H1 (cell line): Measurements from ENCODE around the gene FRY. TPM values are rescaled to one million over a fixed set of nuclear protein-coding genes. Genes with fewer than 3 reads are reported as not detected.

ENCODE experiments used
- CTCF ChIA-PET: fragments of 300-600 bp; sonication (Branson Sonifier 250); formaldehyde crosslinking; loops from one replicate; lab custom pipeline; 2021; ENCODE audit not compliant: partially characterized antibody; lab: Charles Lee
- POLR2A ChIA-PET: fragments of 300-600 bp; sonication (Branson Sonifier 250); formaldehyde crosslinking; loops from one replicate; lab custom pipeline; 2021; ENCODE audit warnings: inconsistent platforms; ENCODE audit not compliant: partially characterized antibody; lab: Charles Lee
- DNase-seq, 2 experiments: peaks; one replicate each; pipeline versions ENCODE4 v3.0.0 to v3.0.0-alpha.2; 2010 to 2022; ENCODE audit warnings: low spot score in 2 of 2, low read depth in 1 of 2, mixed read lengths in 1 of 2
- FAIRE-seq: peaks from 2 replicates; lab custom pipeline; 2011; peaks lifted over from hg19 to GRCh38; lab: Jason Lieb, UNC
- H2AFZ ChIP-seq: 2 replicates; pipeline ENCODE4 v1.8.1; 2012; ENCODE audit warnings: low read length, inconsistent platforms
- H2AK5ac ChIP-seq: 2 replicates; pipeline ENCODE4 v1.6.1; 2013; ENCODE audit warnings: low read depth, low read length
- H2BK120ac ChIP-seq: replicated peaks from 2 replicates; pipeline ENCODE3; 2013; ENCODE audit warnings: low read depth, low read length, inconsistent platforms
- H2BK12ac ChIP-seq: 2 replicates; pipeline ENCODE4 v1.6.1; 2013; ENCODE audit warnings: low read depth, low read length
- H2BK15ac ChIP-seq: 2 replicates; pipeline ENCODE4 v1.6.1; 2013; ENCODE audit warnings: low read length
- H2BK20ac ChIP-seq: 2 replicates; pipeline ENCODE4 v1.6.1; 2013; ENCODE audit warnings: low read length
- H2BK5ac ChIP-seq: 2 replicates; pipeline ENCODE4 v1.6.1; 2013; ENCODE audit warnings: low read depth, low read length
- H3K14ac ChIP-seq: 2 replicates; pipeline ENCODE4 v1.6.1; 2013; ENCODE audit warnings: inconsistent platforms; ENCODE audit not compliant: insufficient read length
- H3K18ac ChIP-seq: 2 replicates; pipeline ENCODE4 v1.6.1; 2013; ENCODE audit warnings: low read length; ENCODE audit errors: extremely low read depth
- H3K23ac ChIP-seq: 2 replicates; pipeline ENCODE4 v1.6.1; 2013; ENCODE audit warnings: inconsistent platforms; ENCODE audit not compliant: insufficient read length
- H3K23me2 ChIP-seq: 2 replicates; pipeline ENCODE4 v1.6.1; 2013; ENCODE audit warnings: low read depth, low read length
- H3K27ac ChIP-seq: 2 replicates; pipeline ENCODE4 v1.6.1; 2011; ENCODE audit warnings: low read depth, low read length, inconsistent platforms
- H3K27me3 ChIP-seq, 4 experiments: replicated peaks in 1 of 4; 1 replicate in 1 of 4; 2 replicates in 3 of 4; pipeline versions ENCODE4 v1.6.1 to v1.8.1; 2011 to 2013; ENCODE audit warnings: low read length in 3 of 4, mild to moderate bottlenecking in 3 of 4, inconsistent platforms in 2 of 4, mixed read lengths in 2 of 4, moderate library complexity in 1 of 4; ENCODE audit not compliant: control insufficient read depth in 3 of 4, insufficient read depth in 3 of 4; ENCODE audit errors: extremely low read depth in 1 of 4
- H3K36me3 ChIP-seq, 4 experiments: 2 replicates each; pipeline versions ENCODE4 v1.6.1 to v1.8.1; 2011 to 2013; ENCODE audit warnings: mild to moderate bottlenecking in 4 of 4, low read length in 3 of 4, moderate library complexity in 2 of 4, control low read depth in 1 of 4, inconsistent platforms in 1 of 4; ENCODE audit not compliant: insufficient read depth in 4 of 4, control insufficient read depth in 2 of 4
- H3K4ac ChIP-seq: replicated peaks from 2 replicates; pipeline ENCODE3; 2013; ENCODE audit warnings: low read length, low read depth, mixed read lengths, inconsistent platforms; ENCODE audit not compliant: insufficient read length
- H3K4me1 ChIP-seq, 4 experiments: replicated peaks in 1 of 4; 1 replicate in 1 of 4; 2 replicates in 3 of 4; pipeline versions ENCODE4 v1.6.1 to v1.8.1; 2011 to 2013; ENCODE audit warnings: low read length in 3 of 4, inconsistent platforms in 2 of 4, mixed read lengths in 1 of 4; ENCODE audit not compliant: insufficient read depth in 4 of 4, control insufficient read depth in 3 of 4
- H3K4me2 ChIP-seq, 2 experiments: 2 replicates each; pipeline versions ENCODE4 v1.6.1 to v1.8.1; 2011 to 2013; ENCODE audit warnings: low read depth in 2 of 2, low read length in 2 of 2, control low read depth in 1 of 2, inconsistent platforms in 1 of 2, mild to moderate bottlenecking in 1 of 2; ENCODE audit not compliant: insufficient read depth in 1 of 2
- H3K4me3 ChIP-seq, 4 experiments: fragments of 200-600, 300-600 bp in 1 of 4; sonication (generic), shearing (Covaris generic), sonication (Bioruptor Twin) in 1 of 4; 2 replicates each; pipeline versions ENCODE4 v1.5.1 to v1.8.1; 2011 to 2016; ENCODE audit warnings: low read length in 4 of 4, low read depth in 3 of 4, control low read depth in 2 of 4, inconsistent platforms in 2 of 4, mild to moderate bottlenecking in 2 of 4, mixed read lengths in 1 of 4, moderate library complexity in 1 of 4; ENCODE audit not compliant: insufficient read depth in 2 of 4; ENCODE audit errors: extremely low read depth in 1 of 4
- H3K56ac ChIP-seq: replicated peaks from 2 replicates; pipeline ENCODE3; 2013; ENCODE audit warnings: low read depth, mild to moderate bottlenecking, mixed read lengths, low read length, inconsistent platforms; ENCODE audit not compliant: insufficient read length
- H3K79me1 ChIP-seq: 2 replicates; pipeline ENCODE4 v1.6.1; 2013; ENCODE audit warnings: low read depth, low read length, control low read depth
- H3K79me2 ChIP-seq, 2 experiments: 2 replicates each; pipeline versions ENCODE4 v1.6.1 to v1.8.1; 2012 to 2013; ENCODE audit warnings: low read length in 2 of 2, mild to moderate bottlenecking in 2 of 2, inconsistent platforms in 1 of 2; ENCODE audit not compliant: insufficient read depth in 2 of 2, control insufficient read depth in 1 of 2
- H3K9ac ChIP-seq, 4 experiments: replicated peaks in 1 of 4; 1 replicate in 1 of 4; 2 replicates in 3 of 4; pipeline versions ENCODE4 v1.6.1 to v1.8.1; 2011 to 2013; ENCODE audit warnings: low read depth in 3 of 4, low read length in 3 of 4, control low read depth in 2 of 4, mild to moderate bottlenecking in 2 of 4, moderate library complexity in 2 of 4, inconsistent platforms in 1 of 4; ENCODE audit errors: extremely low read depth in 1 of 4
- H3K9me3 ChIP-seq, 2 experiments: 2 replicates each; pipeline versions ENCODE4 v1.6.1 to v1.8.1; 2012 to 2013; ENCODE audit warnings: mild to moderate bottlenecking in 2 of 2, moderate library complexity in 2 of 2, control low read depth in 1 of 2, inconsistent platforms in 1 of 2, low read depth in 1 of 2, low read length in 1 of 2, mixed read lengths in 1 of 2; ENCODE audit not compliant: insufficient read depth in 2 of 2
- H4K20me1 ChIP-seq, 2 experiments: replicated peaks in 1 of 2; 2 replicates each; pipeline versions ENCODE3 to v1.8.1; 2011 to 2013; ENCODE audit warnings: inconsistent platforms in 2 of 2, low read length in 2 of 2, mild to moderate bottlenecking in 1 of 2; ENCODE audit not compliant: insufficient read depth in 2 of 2, control insufficient read depth in 1 of 2
- H4K5ac ChIP-seq: 2 replicates; pipeline ENCODE4 v1.6.1; 2013; ENCODE audit warnings: low read length, low read depth, mixed read lengths, inconsistent platforms; ENCODE audit not compliant: insufficient read length
- H4K8ac ChIP-seq: 2 replicates; pipeline ENCODE4 v1.8.0; 2013; ENCODE audit warnings: mild to moderate bottlenecking, moderate library complexity, low read length, inconsistent platforms; ENCODE audit not compliant: insufficient read depth; ENCODE audit errors: extremely low read depth
- H4K91ac ChIP-seq: replicated peaks from 2 replicates; pipeline ENCODE3; 2013; ENCODE audit warnings: low read length, mixed read lengths, inconsistent platforms; ENCODE audit not compliant: insufficient read length
- CEBPB ChIP-seq: IDR thresholded peaks from 2 replicates; pipeline ENCODE4 v1.6.1; 2012; ENCODE audit warnings: low read depth, low read length
- KDM1A ChIP-seq: fragments of 200-600, 300-600 bp; sonication (generic); IDR thresholded peaks from 2 replicates; pipeline ENCODE4 v1.7.1; 2016; ENCODE audit warnings: mild to moderate bottlenecking, low read length, borderline replicate concordance
- SIX5 ChIP-seq: IDR thresholded peaks from 2 replicates; pipeline ENCODE4 v1.6.1; 2011; ENCODE audit warnings: mild to moderate bottlenecking, low read depth, low read length
- WGBS, 2 experiments: shearing (Covaris generic) in 1 of 2; methylation state at CpG; one replicate each; pipeline versions ENCODE4 v1.1.6 to v1.1.7; 2013 to 2015; ENCODE audit warnings: low lambda C conversion rate in 2 of 2, mixed read lengths in 2 of 2, inconsistent platforms in 1 of 2, low coverage in 1 of 2, missing lambda C conversion rate in 1 of 2; ENCODE audit not compliant: insufficient replicate concordance in 2 of 2, insufficient coverage in 1 of 2, insufficient read length in 1 of 2; ENCODE audit errors: extremely low coverage in 1 of 2, missing lambda C conversion rate in 1 of 2; 5-methylcytosine and 5-hydroxymethylcytosine counted together
- polyA plus RNA-seq, 7 experiments: library from polyadenylated mRNA; depleted of rRNA in 3 of 7; stranded (reverse) in 5 of 7; unstranded in 2 of 7; fragments of >200 nt in 5 of 7; fragments of 200-250 nt in 2 of 7; gene quantifications; 1 replicate in 5 of 7; 2 replicates in 1 of 7; 4 replicates in 1 of 7; pipeline versions ENCODE4 v1.2.1 to v1.2.3, GENCODE V29; 2011 to 2013; ENCODE audit warnings: missing spikeins in 2 of 7, mixed read lengths in 2 of 7
- total RNA-seq: library from RNA; stranded (reverse); fragmentation: NEBNext Ultra II Directional; extraction: Animal tissue kit (Norgen Biotek cat#: 25700); gene quantifications from 2 replicates; pipeline ENCODE4 v1.2.1, GENCODE V29; 2021

Gene FRY
- total and polyA plus RNA-seq, 2 of the 8 experiments (the other 6 are each of a cell fraction or from before 2014, with no cell fraction given), result 4.3 to 9.2 TPM

DNA sequence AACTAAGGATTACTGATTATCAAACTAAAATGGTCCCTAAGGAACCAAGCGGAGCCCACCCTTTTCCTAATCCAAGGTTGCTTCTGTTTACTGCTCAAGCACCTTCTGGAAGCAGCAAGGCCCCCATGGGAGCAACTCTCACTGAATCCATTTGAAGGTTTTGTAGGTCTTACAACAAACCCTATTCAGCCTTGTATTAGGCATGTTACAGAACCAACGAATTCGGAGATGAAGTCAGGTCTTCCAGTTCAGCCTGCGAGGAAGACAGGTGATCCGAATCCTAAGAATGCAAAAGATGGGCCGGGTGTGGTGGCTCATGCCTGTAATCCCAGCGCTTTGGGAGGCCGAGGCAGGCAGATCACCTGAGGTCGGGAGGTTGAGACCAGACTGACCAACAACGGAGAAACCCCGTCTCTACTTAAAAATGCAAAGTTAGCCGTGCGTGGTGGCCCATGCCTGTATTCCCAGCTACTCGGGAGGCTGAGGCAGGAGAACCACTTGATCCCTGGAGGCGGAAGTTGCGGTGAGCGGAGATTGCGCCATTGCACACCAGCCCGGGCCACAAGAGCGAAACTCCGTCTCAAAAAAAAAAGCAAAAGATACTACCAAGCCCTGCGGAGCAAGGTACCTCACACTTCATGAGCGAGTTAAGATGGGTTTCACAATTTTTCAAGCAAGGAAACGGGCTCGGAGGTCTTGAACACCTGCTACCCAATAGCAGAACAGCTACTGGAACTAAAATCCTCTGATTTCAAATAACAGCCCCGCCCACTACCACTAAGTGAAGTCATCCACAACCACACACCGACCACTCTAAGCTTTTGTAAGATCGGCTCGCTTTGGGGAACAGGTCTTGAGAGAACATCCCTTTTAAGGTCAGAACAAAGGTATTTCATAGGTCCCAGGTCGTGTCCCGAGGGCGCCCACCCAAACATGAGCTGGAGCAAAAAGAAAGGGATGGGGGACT, 283.0 kb downstream of the FRY start:
- no peak overlapping the region for H2BK12ac ChIP-seq
- peak overlapping the region; percentile 89 for H4K5ac ChIP-seq
- peak overlapping the region; percentile 93 for H2AFZ ChIP-seq
- TF ChIP-seq CEBPB (peak; percentile 64), KDM1A (no peak), SIX5 (no peak)
- TF ChIP-seq, all 59 proteins: peak for 1
- H3K56ac ChIP-seq, result peak overlapping the region; percentile 38
- H3K23me2 ChIP-seq, result peaks cover 10% of the 10 kb centered on the region
- ChIA-PET CTCF (interaction anchor here (0.6 to 1.5 kb wide), 7 partner anchors 25 to 469 kb away, joined by 3 to 9 read pairs (median 3); no protein-coding TSS in a partner anchor), POLR2A (interaction anchor here (0.7 to 2.3 kb wide), 28 partner anchors 10 to 368 kb away, joined by 3 to 12 read pairs (median 4); partner anchors contain the start of gene FRY)
- H4K20me1 ChIP-seq, result no peaks in the 10 kb centered on the region
- no peak overlapping the region for H2BK20ac ChIP-seq
- H2BK5ac ChIP-seq, result 0 out of 2 replicates have a peak overlapping the region, but pooled peaks have one; percentile 87
- no peak overlapping the region for H2BK15ac ChIP-seq
- no peak overlapping the region for H3K4ac ChIP-seq
- no peak overlapping the region for H3K23ac ChIP-seq
- H2AK5ac ChIP-seq, result no peak overlapping the region
- no peaks in the 10 kb centered on the region for H3K79me1 ChIP-seq
- peak overlapping the region; percentile 93 for H3K27ac ChIP-seq
- peak overlapping the region; percentile 72 for H4K91ac ChIP-seq
- H3K4me2 ChIP-seq, result peak overlapping the region; percentile 90 to 97
- peak overlapping the region; percentile 96 for H4K8ac ChIP-seq
- no peaks in the 10 kb centered on the region for H3K79me2 ChIP-seq
- peak overlapping the region; percentile 60 to 69 (median 64) for H3K4me3 ChIP-seq
- H3K14ac ChIP-seq, result no peak overlapping the region
- H3K27me3 ChIP-seq, result no peaks in the 10 kb centered on the region
- WGBS, 2 experiments, result 72% methylated on average over 32 of the region's 32 CpGs; no CpG with 5 or more reads in 1 of the 2 experiments
- peak overlapping the region; percentile 25; the same call in 1 of the 2 replicates for H3K18ac ChIP-seq
- H3K9me3 ChIP-seq, result no peaks in the 10 kb centered on the region
- DNase-seq (no peak), FAIRE-seq (no peak)
- peaks cover 0 to 8% (median 2%) of the 10 kb centered on the region in 4 experiments; a peak in 2 of 8 replicates for H3K36me3 ChIP-seq
- H3K9ac ChIP-seq, result peak overlapping the region in 3 of 4 experiments; percentile 75 to 94 (median 93); a peak in 6 of 7 replicates
- no peak overlapping the region for H2BK120ac ChIP-seq
- peaks cover 0 to 5% (median under 1%) of the 10 kb centered on the region in 4 experiments; a peak in 5 of 7 replicates for H3K4me1 ChIP-seq
